GM19025 (cell line): ENCODE measurements around the gene C22orf39.

Experiments used
- ATAC-seq: cut with Tn5 transposase; IDR thresholded peaks from one replicate; pipeline ENCODE4 v1.9.1; 2021; ENCODE audit warnings: mild to moderate bottlenecking, low read depth, moderate library complexity; ENCODE audit not compliant: unreplicated experiment

The C22orf39 gene

GRCh38 chr22:19434401-19434800 lies 13.1 kb downstream of the C22orf39 start:
- no peak for ATAC-seq

DNA sequence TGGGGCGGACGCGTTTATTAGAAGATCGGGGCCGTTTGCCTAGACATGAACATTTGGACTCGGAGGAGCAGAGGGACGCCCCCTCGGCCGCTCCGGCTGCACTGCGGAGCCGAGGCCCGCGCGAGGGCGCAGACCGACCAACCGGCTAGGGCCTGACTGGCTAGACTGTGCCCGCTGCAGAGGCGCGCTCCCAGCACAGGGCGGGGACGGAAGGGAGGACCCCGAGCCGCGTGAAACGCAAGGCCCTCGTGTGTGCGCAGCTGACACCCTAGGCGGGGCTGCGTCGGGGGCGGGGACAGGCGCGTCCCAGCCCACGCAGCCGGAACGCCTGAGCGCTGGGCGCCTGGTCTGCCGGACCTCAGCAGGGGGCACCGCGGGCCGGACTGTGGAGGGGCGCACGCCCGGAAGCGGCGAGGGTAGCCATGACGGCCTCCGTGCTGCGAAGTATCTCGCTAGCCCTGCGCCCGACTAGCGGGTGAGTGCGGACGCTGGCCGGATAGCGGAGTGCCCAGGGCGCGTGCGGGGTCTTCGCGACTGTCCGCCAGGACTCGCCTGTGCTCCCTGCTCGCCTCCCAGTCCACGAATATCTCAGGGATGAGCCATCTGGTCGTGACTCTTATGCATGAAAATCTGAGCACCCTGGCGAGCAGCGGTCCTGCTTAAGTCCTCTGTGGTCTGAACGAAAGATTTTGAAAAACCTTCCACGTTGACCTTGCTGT lies 15.2 kb downstream of the C22orf39 start, which contains the start of gene MRPL40:
Gene MRPL40, plus strand, starts transcription at position 413 of the 719 bp plus-strand sequence. Its CDS starts 10 bp downstream, at position 423.
- peak; percentile 82 for ATAC-seq

GRCh38 chr22:19431649-19432132 lies 15.8 kb downstream of the C22orf39 start, which contains the start of gene HIRA:
TSS of gene HIRA (minus strand) at chr22:19431733. CDS start at chr22:19431476, 257 bp downstream.
- ATAC-seq: peak; percentile 35

GRCh38 chr22:19430890-19431541 lies 16.5 kb downstream of the C22orf39 start:
- ATAC-seq: peak; percentile 1

DNA sequence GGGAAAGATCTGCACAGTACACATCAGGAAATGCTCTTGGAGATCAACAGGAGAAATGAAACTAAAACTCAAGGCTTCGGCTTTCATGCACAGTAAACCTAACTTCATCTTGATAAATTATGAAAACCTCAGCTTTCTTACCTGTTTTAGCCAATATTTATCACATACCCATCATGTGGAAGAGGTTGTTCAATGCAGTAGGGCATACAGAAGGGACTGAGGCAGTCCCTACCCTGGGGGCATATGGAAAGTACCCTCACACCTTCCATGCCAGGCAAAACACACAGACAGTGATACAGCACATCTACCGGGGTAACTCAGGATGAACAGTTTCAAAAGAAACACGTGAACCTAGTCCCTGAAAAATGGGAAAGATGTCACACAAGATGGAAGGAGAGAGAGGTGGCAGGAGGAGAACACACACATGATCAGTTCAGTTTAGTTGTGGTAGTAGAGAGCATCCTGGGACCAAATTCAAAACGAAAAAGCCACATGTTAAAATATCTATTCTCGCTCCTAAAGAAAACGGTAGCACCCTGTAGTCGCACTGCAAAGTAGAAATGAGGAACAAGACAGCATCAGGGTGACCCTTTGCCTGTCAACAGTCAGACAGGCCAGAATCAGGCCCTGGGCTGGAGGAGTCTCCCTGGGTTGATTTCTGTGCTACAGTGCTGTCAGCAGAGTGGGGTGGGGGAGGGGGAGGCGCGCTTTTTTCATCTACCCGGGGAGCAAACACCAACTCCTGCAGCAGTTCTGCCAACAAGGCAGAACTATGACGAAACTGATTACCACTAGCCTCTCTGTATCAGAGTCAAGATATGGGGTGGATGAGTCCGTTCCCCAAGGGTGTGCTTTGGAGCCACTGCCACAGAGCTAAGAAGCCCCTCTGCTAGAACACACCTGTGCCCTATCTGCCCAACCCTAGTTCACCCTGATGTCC lies 17.3 kb downstream of the C22orf39 start:
- ATAC-seq: no peak

DNA sequence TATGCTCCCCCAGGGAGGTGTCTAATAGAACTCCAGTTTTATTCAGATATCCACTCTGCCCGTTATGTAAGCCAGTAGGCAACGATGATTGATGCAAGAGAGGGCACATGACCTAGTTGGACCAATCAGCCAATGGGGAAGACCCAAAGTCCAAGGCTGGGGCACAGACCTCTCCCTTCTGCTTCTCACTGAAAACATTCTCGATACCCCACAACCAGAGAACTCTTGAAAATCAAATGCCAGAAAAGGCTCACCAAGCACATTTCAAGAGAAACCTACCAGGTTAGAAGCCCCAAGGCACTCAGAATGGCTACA lies 23.4 kb downstream of the C22orf39 start:
- ATAC-seq: no peak

- ATAC-seq: no peak
These were observed 24.8 kb downstream of the C22orf39 start for GRCh38 chr22:19422440-19423301.

- ATAC-seq: no peak
These were observed 27.2 kb downstream of the C22orf39 start for GRCh38 chr22:19420321-19420720.

GRCh38 chr22:19419464-19420178 lies 27.9 kb downstream of the C22orf39 start:
- no peak for ATAC-seq

DNA sequence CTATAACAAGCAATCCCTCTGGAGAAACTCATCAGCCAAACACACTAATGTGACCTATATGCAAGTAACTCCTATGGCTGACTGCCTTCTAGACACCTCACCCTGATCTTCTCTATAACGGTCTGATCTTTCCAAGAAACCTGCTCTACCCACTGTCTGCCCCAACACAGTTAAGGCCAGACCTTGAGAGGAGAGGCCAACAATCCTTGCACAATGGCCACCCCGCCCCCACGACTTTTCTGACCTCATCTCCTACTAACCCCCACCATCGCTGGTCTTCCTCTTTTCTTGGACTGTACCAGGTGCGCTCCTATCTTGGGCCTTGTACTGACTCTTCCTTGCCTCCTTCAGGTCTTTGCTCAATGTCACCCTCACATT lies 28.4 kb downstream of the C22orf39 start:
- no peak for ATAC-seq

GRCh38 chr22:19412923-19413322 lies 34.6 kb downstream of the C22orf39 start:
- ATAC-seq: no peak

DNA sequence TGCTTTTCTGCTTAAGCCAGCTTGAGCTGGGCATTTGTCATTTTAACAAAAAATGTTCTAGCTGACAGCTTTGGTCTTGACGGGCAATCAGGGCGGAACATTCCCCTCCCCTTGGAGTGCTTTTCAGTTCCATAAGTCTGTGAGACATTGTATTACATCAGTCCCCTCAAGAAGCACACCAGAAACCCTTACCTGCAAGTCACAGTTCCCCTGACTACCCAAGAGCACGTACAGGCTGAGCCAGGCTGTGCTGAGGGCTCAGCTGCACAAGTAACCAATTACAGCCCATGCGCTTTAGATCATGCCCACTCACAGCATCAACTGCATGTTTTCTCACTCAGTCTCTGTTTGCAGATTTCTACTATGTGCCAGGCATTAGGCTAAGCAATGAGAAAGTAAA lies 35.0 kb downstream of the C22orf39 start:
- ATAC-seq: no peak

- no peak for ATAC-seq
These were observed 35.8 kb downstream of the C22orf39 start for GRCh38 chr22:19411690-19412045.

DNA sequence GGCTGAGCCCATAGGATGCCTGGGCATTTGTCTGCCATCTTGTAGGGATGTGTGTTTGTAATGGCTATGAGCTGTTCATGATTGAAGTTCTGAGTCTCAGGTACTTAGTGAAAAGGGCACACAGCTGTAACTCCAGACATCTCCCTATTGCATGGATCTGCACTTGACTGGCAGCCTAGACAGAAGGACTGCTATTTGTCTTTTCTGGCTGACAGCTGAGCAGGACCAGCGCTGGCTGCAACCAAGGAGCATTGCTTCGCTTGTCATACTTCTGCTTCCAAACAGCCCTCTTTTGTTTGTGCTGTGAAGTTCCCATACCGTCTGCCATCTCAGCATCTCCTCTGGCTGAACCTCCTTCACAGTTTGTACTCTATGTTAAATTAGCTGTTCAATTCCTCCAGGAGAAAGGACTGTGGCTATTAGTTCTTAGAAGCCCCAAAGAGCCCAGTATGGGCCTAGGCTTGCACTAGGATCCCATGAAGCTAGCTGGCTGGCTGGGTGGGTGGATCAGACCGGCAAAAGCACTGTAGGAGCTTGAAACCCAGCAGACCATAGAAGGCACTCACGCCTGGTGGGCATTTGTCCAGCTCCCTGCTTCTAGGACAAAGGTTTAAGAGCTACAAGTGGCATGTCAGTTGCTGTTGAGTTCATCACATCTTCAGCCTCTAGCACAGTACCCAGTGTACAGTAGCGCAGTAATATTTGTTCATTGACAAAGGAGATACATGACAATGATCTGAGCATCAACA lies 36.4 kb downstream of the C22orf39 start:
- ATAC-seq: no peak

DNA sequence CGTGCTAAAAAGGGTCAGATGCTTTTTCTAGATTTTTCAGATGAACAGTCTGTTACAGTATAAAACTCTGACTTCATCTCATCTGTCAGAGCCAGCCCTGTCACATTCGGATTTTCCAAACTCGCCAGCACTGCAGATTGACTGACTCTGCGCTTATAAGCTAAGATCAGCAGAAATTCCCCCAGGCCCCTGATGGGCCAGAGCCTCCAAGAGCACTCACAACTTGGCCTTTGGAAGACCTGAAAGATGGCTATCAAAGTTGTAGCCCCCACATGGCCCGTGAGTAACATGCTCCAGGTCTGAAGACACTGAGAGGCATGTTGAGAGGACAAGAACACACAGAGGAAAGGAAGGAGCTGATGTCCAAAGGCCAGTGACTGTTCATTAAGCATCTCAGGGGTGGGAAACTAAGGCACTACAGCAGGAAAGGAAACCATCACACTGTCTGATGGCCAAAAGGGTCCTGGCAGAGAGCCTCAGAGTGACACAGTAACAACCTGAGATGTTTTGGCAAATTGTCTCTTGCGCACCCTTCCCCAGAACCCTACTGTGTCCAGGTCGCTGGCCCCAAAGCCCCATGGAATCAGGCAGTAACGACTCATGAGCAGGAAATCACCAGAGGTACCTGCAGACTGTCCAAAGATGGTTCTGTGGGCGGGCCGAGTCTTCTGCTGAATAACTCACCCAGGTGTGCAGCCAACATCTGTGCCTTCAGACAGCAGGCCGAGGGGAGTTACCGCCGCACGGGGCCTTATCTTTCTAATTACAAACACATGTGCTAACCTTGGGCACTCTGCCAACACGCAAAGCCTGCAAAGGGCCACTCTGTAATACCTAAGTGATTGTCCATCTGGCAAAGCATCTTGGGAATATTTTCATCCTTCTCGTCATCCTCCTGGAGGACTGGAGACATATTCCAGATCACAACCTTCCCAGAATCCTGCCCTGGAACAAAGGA lies 39.6 kb downstream of the C22orf39 start:
- no peak for ATAC-seq

- ATAC-seq: no peak
These were observed 40.7 kb downstream of the C22orf39 start for GRCh38 chr22:19406846-19407245.

- ATAC-seq: no peak
These were observed 41.2 kb downstream of the C22orf39 start for GRCh38 chr22:19406281-19406811.
